Measurements from ENCODE around the gene KMO.
A peak's percentile ranks its signal among the peaks of the same experiment; 100 is the strongest.

KMO gene

GRCh38 chr1:241593186-241593585 lies 61.0 kb downstream of the KMO start:
- DNase-seq (ENCODE audit: low spot score) = no peak

DNA sequence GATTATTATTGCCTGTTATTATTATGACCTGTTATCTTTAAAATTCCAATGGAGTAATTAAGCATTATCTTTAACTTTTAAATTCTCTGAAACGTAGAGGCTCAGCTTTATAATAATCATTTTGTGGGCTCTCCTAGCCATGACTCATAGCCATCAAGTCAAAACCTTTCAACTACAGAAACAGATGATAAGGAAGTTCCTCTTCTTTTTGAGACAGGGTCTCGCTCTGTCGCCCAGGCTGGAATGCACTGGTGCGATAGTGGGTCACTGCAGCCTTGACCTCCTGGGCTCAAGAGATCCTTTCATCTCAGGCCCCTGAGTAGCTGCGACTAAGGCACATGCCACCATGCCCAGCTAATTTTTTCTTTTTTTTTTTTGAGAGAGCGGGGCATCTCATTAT lies 64.5 kb downstream of the KMO start:
- no peak for DNase-seq (ENCODE audit: low spot score)

GRCh38 chr1:241598249-241598648 lies 66.1 kb downstream of the KMO start:
- no peak for DNase-seq (ENCODE audit: low spot score)

- no peak for DNase-seq (ENCODE audit: low spot score)
These were observed 68.3 kb downstream of the KMO start for GRCh38 chr1:241600496-241600901.

- no peak for DNase-seq (ENCODE audit: low spot score)
These were observed 71.6 kb downstream of the KMO start for GRCh38 chr1:241603731-241604245.

- DNase-seq (ENCODE audit: low spot score) = no peak
These were observed 73.1 kb downstream of the KMO start for GRCh38 chr1:241605146-241605805.

GRCh38 chr1:241606544-241606943 lies 74.4 kb downstream of the KMO start:
- peak; percentile 74 for DNase-seq (ENCODE audit: low spot score)

DNA sequence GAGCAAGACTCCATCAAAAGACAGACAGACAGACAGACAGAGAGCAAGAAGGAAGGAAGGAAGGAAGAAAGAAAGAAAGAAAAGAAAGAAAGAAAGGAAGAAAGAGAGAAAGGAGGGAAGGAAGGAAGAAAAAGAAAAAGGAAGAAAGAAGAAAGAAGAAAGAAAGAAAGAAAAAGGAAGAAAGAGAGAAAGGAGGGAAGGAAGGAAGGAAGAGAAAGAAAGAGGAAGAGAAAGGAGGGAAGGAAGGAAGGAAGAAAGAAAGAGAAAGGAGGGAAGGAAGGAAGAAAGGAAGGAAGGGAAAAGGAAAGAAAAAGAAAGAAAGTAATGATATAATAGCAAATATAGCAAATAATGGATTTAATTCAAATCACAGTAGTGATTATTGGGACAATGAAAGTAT lies 75.3 kb downstream of the KMO start:
- DNase-seq (ENCODE audit: low spot score) = no peak

GRCh38 chr1:241608379-241609033 lies 76.3 kb downstream of the KMO start:
- no peak for DNase-seq (ENCODE audit: low spot score)

GRCh38 chr1:241610056-241610815 lies 78.1 kb downstream of the KMO start:
- peak; percentile 54 for DNase-seq (ENCODE audit: low spot score)

- DNase-seq (ENCODE audit: low spot score) = peak; percentile 53
These were observed 78.9 kb downstream of the KMO start for GRCh38 chr1:241611063-241611462.

GRCh38 chr1:241611736-241612135 lies 79.6 kb downstream of the KMO start:
- DNase-seq (ENCODE audit: low spot score) = no peak

- no peak for DNase-seq (ENCODE audit: low spot score)
These were observed 80.6 kb downstream of the KMO start for GRCh38 chr1:241612533-241613477.

DNA sequence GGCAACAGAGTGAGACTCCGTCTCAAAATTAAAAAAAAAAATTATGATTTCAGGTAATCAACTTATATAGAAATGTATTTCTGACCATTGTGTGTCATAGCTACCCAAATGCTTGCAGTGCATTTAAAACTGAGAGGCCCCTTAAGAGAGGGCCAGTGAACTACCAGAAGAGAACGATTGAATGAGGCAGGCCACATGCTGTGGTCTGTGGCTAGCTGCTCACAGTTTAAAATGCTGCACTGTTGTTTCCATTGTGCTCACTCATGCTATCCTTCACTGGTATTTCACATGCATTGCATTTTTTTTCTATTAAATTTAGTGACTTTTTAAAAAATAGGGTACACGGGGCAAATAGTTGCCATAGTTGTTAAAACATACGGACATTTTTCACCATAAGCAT lies 82.0 kb downstream of the KMO start:
- DNase-seq (ENCODE audit: low spot score) = no peak

DNA sequence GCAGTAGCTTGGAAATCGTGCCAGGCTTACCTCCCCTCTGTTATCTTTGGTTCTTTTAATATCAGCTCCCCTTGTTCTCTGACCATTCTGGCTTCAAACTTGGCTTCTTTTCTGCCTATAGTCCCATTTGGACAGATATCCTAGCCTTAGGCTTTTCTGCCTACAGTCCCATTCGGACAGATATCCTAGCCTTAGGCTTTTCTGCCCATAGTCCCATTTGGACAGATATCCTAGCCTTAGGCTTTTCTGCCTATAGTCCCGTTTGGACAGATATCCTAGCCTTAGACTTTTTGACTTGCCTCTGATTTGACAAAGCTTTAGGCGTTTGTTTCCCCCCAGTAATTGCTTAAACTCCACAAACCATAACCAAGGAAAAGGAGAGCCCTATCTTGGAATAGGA lies 82.4 kb downstream of the KMO start:
- DNase-seq (ENCODE audit: low spot score) = no peak

GRCh38 chr1:241615043-241615974 lies 83.1 kb downstream of the KMO start:
- peak; percentile 78 for DNase-seq (ENCODE audit: low spot score)

DNA sequence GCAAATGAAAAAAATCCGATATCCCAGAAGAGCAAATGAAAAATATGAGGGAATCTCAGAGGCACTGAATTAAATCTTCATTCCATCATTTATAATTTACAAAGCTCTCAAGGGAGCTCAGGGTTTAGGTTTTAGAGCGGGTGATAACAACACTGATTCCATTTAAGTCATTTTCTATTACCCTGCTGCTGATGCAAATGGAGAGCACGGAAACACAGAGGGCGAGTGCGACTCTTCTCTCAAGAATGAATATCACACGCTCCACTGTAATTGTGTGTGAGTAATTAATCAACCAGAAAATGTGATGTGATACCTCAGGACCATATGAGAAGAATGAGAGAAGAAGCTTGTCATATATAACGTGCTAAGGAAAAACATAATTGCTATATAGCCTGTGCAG lies 85.2 kb downstream of the KMO start:
- no peak for DNase-seq (ENCODE audit: low spot score)

- DNase-seq (ENCODE audit: low spot score) = no peak
These were observed 90.5 kb downstream of the KMO start for GRCh38 chr1:241622669-241623068.

DNA sequence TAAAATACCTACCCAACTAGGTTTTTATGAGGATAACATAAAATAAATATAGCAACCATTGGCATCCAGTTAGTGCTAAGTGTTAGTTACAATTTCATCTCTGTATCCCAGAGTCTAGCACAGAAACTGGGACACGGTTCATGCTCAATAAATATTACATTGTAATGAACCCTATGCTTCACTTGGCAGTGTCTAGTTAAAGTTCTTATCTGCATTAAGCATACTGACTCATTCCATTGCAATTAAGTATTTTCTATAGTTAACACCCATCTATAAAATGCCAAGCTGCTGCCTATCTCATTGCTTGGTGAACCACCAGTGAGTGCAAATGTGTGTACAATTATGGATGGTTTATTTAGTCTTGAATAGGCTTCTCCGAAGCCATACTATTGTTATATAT lies 92.8 kb downstream of the KMO start:
- peak; percentile 63 for DNase-seq (ENCODE audit: low spot score)

- peak; percentile 58 for DNase-seq (ENCODE audit: low spot score)
These were observed 95.5 kb downstream of the KMO start for GRCh38 chr1:241627453-241628259.

All from LoVo (cell line).